RWPE1 (cell line): ENCODE measurements around the gene CCDC198.

ENCODE experiments used
- CTCF ChIA-PET: fragments of 350-600 bp; sonication (Branson Sonifier 250); formaldehyde crosslinking; extraction: SDS; loops from one replicate; lab custom pipeline; 2021; lab: Yijun Ruan, JAX
- POLR2A ChIA-PET: fragments of 400-600 bp; formaldehyde crosslinking; extraction: SDS; loops from one replicate; lab custom pipeline; 2020; ENCODE audit warnings: antibody characterized with exemption; ENCODE audit not compliant: low non-redundant PET; lab: Yijun Ruan, JAX
- DNase-seq: peaks from one replicate; pipeline ENCODE4 v3.0.0; 2012; ENCODE audit warnings: low spot score
- H3K27ac ChIP-seq: fragments of 450-650 bp; 2 replicates; pipeline ENCODE4 v1.5.1; 2017
- CTCF ChIP-seq: fragments of 450-650 bp; conservative IDR thresholded peaks from 2 replicates; pipeline ENCODE4 v1.5.1; 2017; ENCODE audit warnings: low read depth, mild to moderate bottlenecking

Gene CCDC198

GRCh38 chr14:57508756-57509155, 15.1 kb upstream of the CCDC198 start:
- POLR2A ChIA-PET, result no interaction called here
- H3K27ac ChIP-seq, result no peak overlapping the region
- no peak for TF ChIP-seq CTCF
- CTCF ChIA-PET, result no interaction called here
- DNase-seq, result no peak

- POLR2A ChIA-PET, result no interaction called here
- TF ChIP-seq CTCF, result no peak
- no peak for DNase-seq
- CTCF ChIA-PET, result no interaction called here
- no peak overlapping the region for H3K27ac ChIP-seq
Measured at GRCh38 chr14:57502586-57503254, 9.1 kb upstream of the CCDC198 start.

- no peak overlapping the region for H3K27ac ChIP-seq
- TF ChIP-seq CTCF, result no peak
- DNase-seq, result peak; percentile 38
- ChIA-PET CTCF (interaction anchor here (0.7 kb wide), 2 partner anchors 21 to 120 kb away, joined by 3 read pairs; no protein-coding TSS in a partner anchor), POLR2A (no interaction called here)
Measured at GRCh38 chr14:57501039-57501557, 7.4 kb upstream of the CCDC198 start.

- DNase-seq, result no peak
- H3K27ac ChIP-seq, result no peak overlapping the region
- POLR2A ChIA-PET, result no interaction called here
- CTCF ChIA-PET, result no interaction called here
- TF ChIP-seq CTCF, result no peak
Measured at GRCh38 chr14:57498659-57499058, 5.0 kb upstream of the CCDC198 start.

GRCh38 chr14:57498035-57498434, 4.4 kb upstream of the CCDC198 start:
- POLR2A ChIA-PET, result no interaction called here
- DNase-seq, result no peak
- CTCF ChIA-PET, result no interaction called here
- H3K27ac ChIP-seq, result no peak overlapping the region
- TF ChIP-seq CTCF, result no peak

GRCh38 chr14:57495416-57495815, 1.8 kb upstream of the CCDC198 start:
- TF ChIP-seq CTCF, result no peak
- H3K27ac ChIP-seq, result no peak overlapping the region
- no peak for DNase-seq
- ChIA-PET CTCF (no interaction called here), POLR2A (no interaction called here)
